HepG2 (cell line): ENCODE results near the gene CBLN3. TPM values are rescaled to one million over a fixed set of nuclear protein-coding genes. Genes with fewer than 3 reads are reported as not detected.

Experiments used
- DZIP1 ChIP-seq: sonication (generic); formaldehyde crosslinking; IDR thresholded peaks from 2 replicates; pipeline ENCODE4 v1.5.0; 2020; ENCODE audit warnings: mild to moderate bottlenecking, missing genetic modification reagents
- FOXC1 ChIP-seq: sonication (generic); formaldehyde crosslinking; IDR thresholded peaks from 2 replicates; pipeline ENCODE4 v1.8.0; 2022; ENCODE audit warnings: mild to moderate bottlenecking, missing genetic modification reagents, borderline replicate concordance
- HNF4A ChIP-seq: sonication (generic); formaldehyde crosslinking; IDR thresholded peaks from 2 replicates; pipeline ENCODE4 v1.4.0; 2020; ENCODE audit warnings: missing genetic modification reagents
- MYC ChIP-seq: sonication (generic); formaldehyde crosslinking; IDR thresholded peaks from 2 replicates; pipeline ENCODE4 v1.9.0; 2021; ENCODE audit warnings: missing genetic modification reagents, borderline replicate concordance
- NFKBIZ ChIP-seq: IDR thresholded peaks from 2 replicates; pipeline ENCODE4 v1.6.1; 2018; ENCODE audit warnings: missing genetic modification reagents, missing compliant biosample characterization
- RARA ChIP-seq: IDR thresholded peaks from 2 replicates; pipeline ENCODE4 v1.6.1; 2016; ENCODE audit warnings: missing genetic modification reagents, missing compliant biosample characterization
- TCF12 ChIP-seq, 2 experiments: fragments of 450-650 bp in 1 of 2; sonication (generic) in 1 of 2; formaldehyde crosslinking in 1 of 2; IDR thresholded peaks; 2 replicates each; pipeline versions ENCODE4 v1.6.1 to v1.8.0; 2017 to 2022; ENCODE audit warnings: antibody characterized with exemption in 1 of 2, mild to moderate bottlenecking in 1 of 2, missing genetic modification reagents in 1 of 2, moderate library complexity in 1 of 2
- UBTF ChIP-seq: sonication (generic); formaldehyde crosslinking; IDR thresholded peaks from 2 replicates; pipeline ENCODE4 v1.4.0; 2020; ENCODE audit warnings: mild to moderate bottlenecking, missing genetic modification reagents
- ZMYM4 ChIP-seq: sonication (generic); formaldehyde crosslinking; IDR thresholded peaks from 2 replicates; pipeline ENCODE4 v1.8.1; 2023; ENCODE audit warnings: mild to moderate bottlenecking, missing genetic modification reagents
- ZNF292 ChIP-seq: sonication (generic); formaldehyde crosslinking; IDR thresholded peaks from 2 replicates; pipeline ENCODE4 v1.8.1; 2022; ENCODE audit warnings: mild to moderate bottlenecking, low read depth, missing genetic modification reagents, borderline replicate concordance
- ZNF343 ChIP-seq: sonication (generic); formaldehyde crosslinking; IDR thresholded peaks from 2 replicates; pipeline ENCODE4 v1.4.0; 2020; ENCODE audit warnings: mild to moderate bottlenecking, missing genetic modification reagents
- ZNF678 ChIP-seq: sonication (generic); formaldehyde crosslinking; IDR thresholded peaks from 2 replicates; pipeline ENCODE4 v1.4.0; 2020; ENCODE audit warnings: mild to moderate bottlenecking, missing genetic modification reagents
- ZNF710 ChIP-seq: sonication (generic); formaldehyde crosslinking; IDR thresholded peaks from 2 replicates; pipeline ENCODE4 v1.5.0; 2020; ENCODE audit warnings: mild to moderate bottlenecking, missing genetic modification reagents, borderline replicate concordance
- ZNF883 ChIP-seq: sonication (generic); formaldehyde crosslinking; IDR thresholded peaks from 2 replicates; pipeline ENCODE4 v1.5.1; 2020; ENCODE audit warnings: mild to moderate bottlenecking, missing genetic modification reagents; ENCODE audit errors: not compliant biosample characterization
- polyA plus RNA-seq, 8 experiments: library from polyadenylated mRNA; depleted of rRNA in 3 of 8; stranded (reverse) in 7 of 8; unstranded in 1 of 8; fragments of >200 nt; fragmentation: Illumina TruSeq in 4 of 8; extraction: Trizol in 4 of 8; gene quantifications; 2 replicates each; pipeline versions ENCODE4 v1.2.1 to v1.2.3, GENCODE V29; 2011 to 2016; ENCODE audit warnings: low read depth in 4 of 8, missing spikeins in 1 of 8, mixed read lengths in 1 of 8; ENCODE audit not compliant: insufficient read depth in 1 of 8
- total RNA-seq, 5 experiments: library from RNA; depleted of rRNA; stranded (reverse); fragments of >200 nt; fragmentation: Illumina TruSeq; extraction: Trizol; gene quantifications; 2 replicates each; pipeline ENCODE4 v1.2.3, GENCODE V29; 2016; ENCODE audit warnings: low read depth in 1 of 5
- TF ChIP-seq, protein P1 (sequence below): sonication (generic); formaldehyde crosslinking; IDR thresholded peaks from 2 replicates; pipeline ENCODE4 v1.5.0; 2020; ENCODE audit warnings: mild to moderate bottlenecking, missing genetic modification reagents
- TF ChIP-seq, protein P2 (sequence below): sonication (generic); formaldehyde crosslinking; IDR thresholded peaks from 2 replicates; pipeline ENCODE4 v1.4.0; 2020; ENCODE audit warnings: missing genetic modification reagents, borderline replicate concordance

The CBLN3 gene
- total and polyA plus RNA-seq, 2 of the 13 experiments (the other 11 are each of a cell fraction or from before 2014, with no cell fraction given) = 0.66 to 0.98 TPM

DNA sequence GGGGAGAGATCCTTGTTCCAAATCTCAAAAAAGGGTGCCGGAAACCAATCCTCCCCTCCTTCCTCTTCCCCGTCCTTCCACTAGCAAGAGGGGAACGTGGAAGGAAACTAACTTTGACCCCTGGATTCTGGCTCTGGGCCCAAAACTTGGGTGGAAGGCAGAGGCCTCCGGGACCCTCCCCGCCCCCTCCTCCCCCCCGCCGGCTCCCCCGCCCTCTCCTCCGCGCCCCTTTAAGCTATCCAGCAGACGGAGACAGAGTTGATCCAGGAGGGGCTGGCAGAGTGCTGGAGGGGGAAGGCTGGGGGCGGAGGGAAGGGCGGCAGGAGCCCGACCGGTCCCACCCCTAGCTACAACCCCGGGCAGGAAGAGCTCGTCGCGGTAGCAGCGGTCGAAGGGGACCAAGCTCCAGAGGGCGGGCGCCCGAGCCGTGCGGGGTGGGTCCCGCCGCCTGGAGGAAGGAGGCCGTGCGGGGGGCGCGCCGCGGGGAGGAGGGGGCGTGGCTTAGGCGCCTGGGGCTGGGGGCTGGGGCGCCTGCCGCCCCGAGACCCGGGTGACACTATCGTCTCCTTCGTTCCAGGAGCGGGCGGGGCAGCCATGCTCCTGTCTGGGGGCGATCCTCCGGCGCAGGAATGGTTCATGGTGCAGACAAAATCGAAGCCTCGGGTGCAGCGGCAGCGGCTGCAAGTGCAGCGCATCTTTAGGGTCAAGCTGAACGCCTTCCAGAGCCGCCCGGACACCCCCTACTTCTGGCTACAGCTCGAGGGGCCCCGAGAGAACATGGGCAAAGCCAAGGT is 30.6 kb downstream of the CBLN3 start, which contains the start of gene NYNRIN (continued):
- TF ChIP-seq ZNF710 (CRISPR knock-in tag) = peak; percentile 35; the same call in 1 of the 2 replicates
- peak; percentile 34; the same call in 1 of the 2 replicates for TF ChIP-seq MYC (CRISPR knock-in tag)
- TF ChIP-seq HNF4A (CRISPR knock-in tag) = peak; percentile 2; the same call in 1 of the 2 replicates
- TF ChIP-seq ZNF678 (CRISPR knock-in tag) = 0 out of 2 replicates have a peak, but pooled peaks have one; percentile 17
- 0 out of 2 replicates have a peak, but pooled peaks have one; percentile 47 for TF ChIP-seq DZIP1
- TF ChIP-seq, protein P1, sequence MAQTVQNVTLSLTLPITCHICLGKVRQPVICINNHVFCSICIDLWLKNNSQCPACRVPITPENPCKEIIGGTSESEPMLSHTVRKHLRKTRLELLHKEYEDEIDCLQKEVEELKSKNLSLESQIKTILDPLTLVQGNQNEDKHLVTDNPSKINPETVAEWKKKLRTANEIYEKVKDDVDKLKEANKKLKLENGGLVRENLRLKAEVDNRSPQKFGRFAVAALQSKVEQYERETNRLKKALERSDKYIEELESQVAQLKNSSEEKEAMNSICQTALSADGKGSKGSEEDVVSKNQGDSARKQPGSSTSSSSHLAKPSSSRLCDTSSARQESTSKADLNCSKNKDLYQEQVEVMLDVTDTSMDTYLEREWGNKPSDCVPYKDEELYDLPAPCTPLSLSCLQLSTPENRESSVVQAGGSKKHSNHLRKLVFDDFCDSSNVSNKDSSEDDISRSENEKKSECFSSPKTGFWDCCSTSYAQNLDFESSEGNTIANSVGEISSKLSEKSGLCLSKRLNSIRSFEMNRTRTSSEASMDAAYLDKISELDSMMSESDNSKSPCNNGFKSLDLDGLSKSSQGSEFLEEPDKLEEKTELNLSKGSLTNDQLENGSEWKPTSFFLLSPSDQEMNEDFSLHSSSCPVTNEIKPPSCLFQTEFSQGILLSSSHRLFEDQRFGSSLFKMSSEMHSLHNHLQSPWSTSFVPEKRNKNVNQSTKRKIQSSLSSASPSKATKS = no peak
- TF ChIP-seq, protein P2, sequence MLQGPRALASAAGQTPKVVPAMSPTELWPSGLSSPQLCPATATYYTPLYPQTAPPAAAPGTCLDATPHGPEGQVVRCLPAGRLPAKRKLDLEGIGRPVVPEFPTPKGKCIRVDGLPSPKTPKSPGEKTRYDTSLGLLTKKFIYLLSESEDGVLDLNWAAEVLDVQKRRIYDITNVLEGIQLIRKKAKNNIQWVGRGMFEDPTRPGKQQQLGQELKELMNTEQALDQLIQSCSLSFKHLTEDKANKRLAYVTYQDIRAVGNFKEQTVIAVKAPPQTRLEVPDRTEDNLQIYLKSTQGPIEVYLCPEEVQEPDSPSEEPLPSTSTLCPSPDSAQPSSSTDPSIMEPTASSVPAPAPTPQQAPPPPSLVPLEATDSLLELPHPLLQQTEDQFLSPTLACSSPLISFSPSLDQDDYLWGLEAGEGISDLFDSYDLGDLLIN (CRISPR knock-in tag) = no peak
- TF ChIP-seq NFKBIZ (CRISPR knock-in tag) = no peak
- TF ChIP-seq ZNF292 (CRISPR knock-in tag) = 0 out of 2 replicates have a peak, but pooled peaks have one; percentile 31
- TF ChIP-seq RARA (CRISPR knock-in tag) = no peak
- TF ChIP-seq ZNF343 (CRISPR knock-in tag) = peak; percentile 52; the same call in 1 of the 2 replicates
- TF ChIP-seq ZNF883 (CRISPR knock-in tag) = peak; percentile 48
- peak; percentile 65 for TF ChIP-seq UBTF (CRISPR knock-in tag)
- no peak for TF ChIP-seq TCF12 (IDR thresholded peaks at IDR 0.05)
- TF ChIP-seq TCF12 (CRISPR knock-in tag; IDR thresholded peaks at IDR 0.05) = 0 out of 2 replicates have a peak, but pooled peaks have one; percentile 59
- TF ChIP-seq ZMYM4 (CRISPR knock-in tag) = peak; percentile 51; the same call in 1 of the 2 replicates
- TF ChIP-seq FOXC1 (CRISPR knock-in tag) = peak; percentile 77; the same call in 1 of the 2 replicates
